LNCAP (cell line): ENCODE results near the gene OR2F1.

Source experiments
- TF ChIP-seq, protein P1 (sequence below): fragments of 450-650 bp; IDR thresholded peaks from 2 replicates; pipeline ENCODE4 v1.5.1; 2017; ENCODE audit warnings: mild to moderate bottlenecking

OR2F1 gene

DNA sequence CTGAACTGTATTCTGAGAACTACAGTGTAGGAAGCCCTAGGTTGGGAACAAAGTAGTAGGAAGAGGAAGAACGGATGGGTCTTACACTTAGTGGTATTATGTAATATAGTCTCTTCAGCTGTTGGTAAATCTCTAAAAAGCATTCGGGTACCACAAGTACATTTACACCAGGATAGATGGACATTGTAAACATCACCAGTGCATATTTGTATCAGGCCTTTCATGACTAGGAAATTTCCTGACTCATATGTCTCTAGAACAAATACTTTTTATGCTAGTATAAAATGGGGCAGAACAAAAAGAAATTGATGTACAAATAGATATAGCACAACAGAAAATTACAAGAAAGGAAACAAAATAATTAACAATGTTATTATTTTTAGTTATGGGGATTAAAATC, 23.9 kb downstream of the OR2F1 start:
- TF ChIP-seq, protein P1, sequence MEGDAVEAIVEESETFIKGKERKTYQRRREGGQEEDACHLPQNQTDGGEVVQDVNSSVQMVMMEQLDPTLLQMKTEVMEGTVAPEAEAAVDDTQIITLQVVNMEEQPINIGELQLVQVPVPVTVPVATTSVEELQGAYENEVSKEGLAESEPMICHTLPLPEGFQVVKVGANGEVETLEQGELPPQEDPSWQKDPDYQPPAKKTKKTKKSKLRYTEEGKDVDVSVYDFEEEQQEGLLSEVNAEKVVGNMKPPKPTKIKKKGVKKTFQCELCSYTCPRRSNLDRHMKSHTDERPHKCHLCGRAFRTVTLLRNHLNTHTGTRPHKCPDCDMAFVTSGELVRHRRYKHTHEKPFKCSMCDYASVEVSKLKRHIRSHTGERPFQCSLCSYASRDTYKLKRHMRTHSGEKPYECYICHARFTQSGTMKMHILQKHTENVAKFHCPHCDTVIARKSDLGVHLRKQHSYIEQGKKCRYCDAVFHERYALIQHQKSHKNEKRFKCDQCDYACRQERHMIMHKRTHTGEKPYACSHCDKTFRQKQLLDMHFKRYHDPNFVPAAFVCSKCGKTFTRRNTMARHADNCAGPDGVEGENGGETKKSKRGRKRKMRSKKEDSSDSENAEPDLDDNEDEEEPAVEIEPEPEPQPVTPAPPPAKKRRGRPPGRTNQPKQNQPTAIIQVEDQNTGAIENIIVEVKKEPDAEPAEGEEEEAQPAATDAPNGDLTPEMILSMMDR: no peak

DNA sequence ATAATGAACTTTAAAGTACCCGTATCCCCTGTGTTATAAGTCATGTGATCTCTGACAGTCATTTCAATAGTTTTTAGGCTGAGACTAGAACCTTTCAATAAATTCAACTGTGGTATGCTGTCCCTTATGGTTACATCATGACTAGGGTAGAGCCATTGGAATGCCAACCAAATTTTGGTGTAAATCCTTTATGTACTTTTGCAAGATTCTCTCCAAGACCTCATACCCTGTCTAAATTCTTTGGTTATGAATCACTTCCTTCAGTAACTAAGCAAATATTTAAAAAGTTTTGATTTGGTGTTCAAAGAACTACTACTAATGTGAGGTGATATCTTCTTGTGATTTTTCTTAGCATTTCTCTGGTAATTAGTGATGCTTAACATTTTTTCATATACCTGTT, 24.7 kb downstream of the OR2F1 start:
- TF ChIP-seq, protein P1: no peak

DNA sequence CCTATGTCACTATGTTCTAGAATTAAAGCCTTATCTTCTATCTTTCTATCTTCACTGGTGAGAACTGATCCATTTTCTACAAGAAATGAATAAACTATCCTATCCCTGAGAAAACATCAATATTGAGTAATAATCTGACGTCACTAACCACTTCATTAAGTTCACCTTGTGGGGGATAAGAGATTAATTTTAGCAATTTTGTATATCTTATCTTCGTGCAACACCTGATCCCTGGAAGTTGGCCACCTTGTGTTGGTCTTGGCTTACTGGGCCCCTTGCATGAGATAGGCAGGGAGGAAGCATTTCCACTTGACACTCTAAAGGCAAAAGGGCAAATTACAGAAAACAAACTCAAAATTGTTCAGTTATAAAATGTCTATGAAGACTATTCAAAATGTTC, 25.4 kb downstream of the OR2F1 start:
- TF ChIP-seq, protein P1: no peak

DNA sequence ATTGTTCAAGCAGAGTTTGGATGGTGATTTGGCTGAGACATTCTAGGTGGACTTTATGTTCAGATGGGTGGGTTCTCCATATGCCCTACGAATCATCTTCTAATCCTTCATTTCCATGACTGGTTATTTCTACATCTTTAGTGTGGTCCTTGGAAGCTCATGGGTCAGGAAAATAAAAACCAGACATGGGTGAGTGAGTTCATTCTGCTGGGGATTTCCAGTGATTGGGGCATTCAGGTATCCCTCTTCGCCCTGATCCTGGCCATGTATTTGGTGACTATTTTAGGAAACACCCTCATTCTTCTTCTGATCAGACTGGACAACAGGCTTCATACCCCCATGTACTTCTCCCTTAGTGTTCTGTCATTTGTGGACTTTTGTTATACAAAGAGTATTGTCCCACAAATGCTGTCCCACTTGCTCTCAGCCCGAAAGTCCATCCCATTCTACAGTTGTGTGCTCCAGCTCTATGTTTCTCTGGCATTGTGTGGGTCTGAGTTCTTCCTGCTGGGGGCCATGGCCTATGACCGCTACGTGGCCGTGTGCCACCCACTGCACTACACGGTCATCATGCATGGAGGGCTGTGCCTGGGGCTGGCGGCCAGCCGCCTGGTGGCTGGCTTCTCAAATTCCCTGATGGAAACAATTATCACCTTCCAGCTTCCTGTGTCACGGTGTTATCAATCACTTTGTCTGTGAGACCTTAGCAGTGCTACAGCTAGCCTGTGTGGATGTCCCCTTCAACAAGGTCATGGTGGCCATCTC, 26.3 kb downstream of the OR2F1 start:
- TF ChIP-seq, protein P1: no peak

DNA sequence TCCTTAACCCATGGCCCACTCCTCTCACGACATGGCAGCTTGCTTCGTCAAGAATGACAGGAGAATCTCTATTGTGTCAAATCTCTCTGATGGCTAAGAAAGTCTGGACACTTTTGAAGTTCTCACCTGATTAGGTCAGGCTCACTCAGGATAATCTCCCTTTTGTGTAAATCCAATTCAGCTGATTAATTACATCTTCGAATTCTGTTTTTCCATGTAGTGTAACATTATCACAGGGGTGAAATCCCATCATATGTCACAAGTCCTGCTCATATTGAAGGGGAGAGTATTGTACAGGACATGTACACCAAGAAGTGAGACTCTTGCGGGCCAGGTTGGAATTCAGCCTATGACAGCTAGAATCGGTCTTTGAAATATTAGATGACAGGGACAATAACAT, 29.3 kb downstream of the OR2F1 start:
- TF ChIP-seq, protein P1: no peak

DNA sequence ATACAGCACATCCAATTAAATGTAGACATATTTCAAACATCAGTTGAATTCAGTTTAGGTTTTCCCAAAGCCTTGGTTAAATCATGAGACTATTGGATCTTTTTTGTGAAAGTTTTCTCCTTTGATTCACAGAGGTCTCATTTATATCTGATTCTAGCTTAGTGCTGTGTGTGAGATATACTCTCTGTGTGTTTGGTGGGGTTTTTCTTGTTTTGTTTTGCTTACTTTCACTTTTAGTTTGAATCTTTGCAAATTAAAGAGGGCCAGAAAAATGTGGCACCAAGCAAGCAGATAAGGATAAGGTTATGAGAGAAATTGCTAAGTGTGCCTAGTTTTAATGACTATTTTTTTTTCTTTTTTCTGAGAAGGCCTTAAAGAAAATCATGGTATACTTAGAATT, 32.9 kb downstream of the OR2F1 start:
- TF ChIP-seq, protein P1: no peak

DNA sequence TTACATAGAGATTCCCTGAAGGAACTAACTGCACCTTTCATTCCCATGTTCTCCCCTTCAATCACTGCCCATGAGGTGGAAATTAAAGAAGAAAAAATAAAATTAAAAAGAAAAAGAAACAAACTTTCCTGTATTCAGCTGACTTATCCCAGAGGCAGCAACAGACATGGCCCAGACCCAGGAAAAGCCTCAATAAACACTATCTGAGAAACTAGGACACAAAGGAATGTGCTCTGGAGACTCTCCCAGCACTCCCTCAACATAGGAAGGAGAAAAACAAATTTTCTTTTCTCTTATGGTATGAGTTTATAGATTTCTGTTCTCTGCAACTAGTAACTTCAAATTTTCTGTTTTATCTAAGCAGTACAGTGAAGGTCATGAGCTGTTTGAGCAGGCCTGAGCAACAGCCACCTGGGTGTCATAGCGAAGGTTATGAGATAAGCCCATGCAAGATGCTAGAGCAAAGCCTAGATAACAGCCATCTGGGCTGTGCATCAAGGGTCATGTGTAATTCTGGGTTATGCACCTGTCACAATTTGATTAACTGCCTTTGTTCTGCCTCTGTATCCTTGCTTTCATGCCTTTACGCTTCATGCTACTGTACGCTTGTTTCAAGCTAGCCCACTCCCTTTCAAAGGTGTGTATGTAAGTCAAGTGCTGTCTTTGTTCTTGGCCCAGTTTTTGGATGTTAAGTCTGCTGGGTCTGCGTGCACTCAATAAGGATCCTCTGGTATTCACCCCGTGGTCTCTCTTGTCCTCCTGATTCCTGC, 34.5 kb downstream of the OR2F1 start:
- TF ChIP-seq, protein P1: no peak
